Mammary epithelial cell (primary cell): ENCODE measurements around the gene SLX4.

ENCODE experiments used
- CTCF ChIP-seq, 2 donors: IDR thresholded peaks in 1 of 2; conservative IDR thresholded peaks in 1 of 2; 2 replicates each; pipeline ENCODE4 v1.5.1; 2011 to 2012; ENCODE audit warnings: inconsistent platforms in 2 of 2, low read length in 2 of 2, mild to moderate bottlenecking in 2 of 2, control low read depth in 1 of 2, low read depth in 1 of 2; ENCODE audit not compliant: insufficient read depth in 1 of 2; ENCODE audit errors: extremely low read depth in 1 of 2
- EZH2 ChIP-seq: IDR thresholded peaks from 2 replicates; pipeline ENCODE4 v1.6.1; 2012; ENCODE audit warnings: low read length, inconsistent platforms, borderline replicate concordance

- TF ChIP-seq CTCF (conservative IDR thresholded peaks at IDR 0.05 in 1 of 2, IDR thresholded peaks at IDR 0.05 in 1 of 2; ENCODE audit: extremely low read depth in 1 of 2, insufficient read depth in 1 of 2, low read depth in 1 of 2, low read length in 2 of 2) (no peak), EZH2 (no peak)
Observed at GRCh38 chr16:3536851-3537250, 74.6 kb downstream of the SLX4 start.
